ENCODE data around the gene CRTC3. TPM values are rescaled to one million over a fixed set of nuclear protein-coding genes. Genes with fewer than 3 reads are reported as not detected.

The CRTC3 gene
- total RNA-seq, 1 experiment from 2014 or later, result 45.0 TPM

DNA sequence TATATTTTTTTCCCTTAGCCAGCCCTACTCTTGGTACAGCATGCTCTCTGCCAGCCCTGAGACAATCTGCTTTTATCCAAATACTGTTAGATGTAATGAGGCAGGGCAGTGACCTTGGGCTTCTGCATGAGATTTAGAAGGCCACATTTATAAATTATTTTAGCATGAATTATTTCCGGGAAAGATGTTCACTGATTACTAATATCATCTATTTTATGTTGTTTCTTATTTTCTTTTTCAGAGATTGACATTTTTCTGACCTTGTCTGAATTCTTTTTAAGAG, 23.1 kb downstream of the CRTC3 start:
- DNase-seq (ENCODE audit: low read depth, low spot score) (no peak), ATAC-seq (no peak)
- H3K36me3 ChIP-seq (ENCODE audit: control insufficient read depth, insufficient read depth, low read length), result no peaks in the 10 kb centered on the region; the same call in 1 of the 2 replicates
- no peak overlapping the region for H3K4me3 ChIP-seq (ENCODE audit: low read depth in 2 of 2, low read length in 2 of 2)
- in situ Hi-C loops (cut with HindIII; ENCODE audit: low pct_unique_long_range_greater_than_20kb, low sequenced_read_pairs), result no loop called here
- ChIA-PET POLR2A (no interaction called here), CTCF (no interaction called here)
- TF ChIP-seq REST (IDR thresholded peaks at IDR 0.05; ENCODE audit: insufficient read depth in 1 of 2, low read depth in 2 of 2, low read length in 1 of 2) (no peak), TCF7L2 (IDR thresholded peaks at IDR 0.05; ENCODE audit: low read depth, low read length) (no peak), POLR2AphosphoS5 (IDR thresholded peaks at IDR 0.05; ENCODE audit: low read depth, low read length) (no peak), SIN3A (IDR thresholded peaks at IDR 0.05; ENCODE audit: borderline replicate concordance, insufficient read depth, low read depth, low read length) (no peak)
- TF ChIP-seq, protein P1, sequence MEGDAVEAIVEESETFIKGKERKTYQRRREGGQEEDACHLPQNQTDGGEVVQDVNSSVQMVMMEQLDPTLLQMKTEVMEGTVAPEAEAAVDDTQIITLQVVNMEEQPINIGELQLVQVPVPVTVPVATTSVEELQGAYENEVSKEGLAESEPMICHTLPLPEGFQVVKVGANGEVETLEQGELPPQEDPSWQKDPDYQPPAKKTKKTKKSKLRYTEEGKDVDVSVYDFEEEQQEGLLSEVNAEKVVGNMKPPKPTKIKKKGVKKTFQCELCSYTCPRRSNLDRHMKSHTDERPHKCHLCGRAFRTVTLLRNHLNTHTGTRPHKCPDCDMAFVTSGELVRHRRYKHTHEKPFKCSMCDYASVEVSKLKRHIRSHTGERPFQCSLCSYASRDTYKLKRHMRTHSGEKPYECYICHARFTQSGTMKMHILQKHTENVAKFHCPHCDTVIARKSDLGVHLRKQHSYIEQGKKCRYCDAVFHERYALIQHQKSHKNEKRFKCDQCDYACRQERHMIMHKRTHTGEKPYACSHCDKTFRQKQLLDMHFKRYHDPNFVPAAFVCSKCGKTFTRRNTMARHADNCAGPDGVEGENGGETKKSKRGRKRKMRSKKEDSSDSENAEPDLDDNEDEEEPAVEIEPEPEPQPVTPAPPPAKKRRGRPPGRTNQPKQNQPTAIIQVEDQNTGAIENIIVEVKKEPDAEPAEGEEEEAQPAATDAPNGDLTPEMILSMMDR (IDR thresholded peaks at IDR 0.05), result no peak
- H3K9me3 ChIP-seq (ENCODE audit: control insufficient read depth, insufficient read depth, low read depth, low read length), result no peaks in the 10 kb centered on the region
- H3K4me1 ChIP-seq (ENCODE audit: control insufficient read depth, insufficient read depth, low read length), result no peaks in the 10 kb centered on the region
- BruUV-seq (replicated peaks), result no TSS peak
- no peaks in the 10 kb centered on the region for H3K27me3 ChIP-seq (ENCODE audit: control insufficient read depth, insufficient read depth, low read length)
- no peak overlapping the region for H3K27ac ChIP-seq (ENCODE audit: low read length)
- intact Hi-C loops (cut with micrococcal nuclease; ENCODE audit: unreplicated experiment), result no loop called here

DNA sequence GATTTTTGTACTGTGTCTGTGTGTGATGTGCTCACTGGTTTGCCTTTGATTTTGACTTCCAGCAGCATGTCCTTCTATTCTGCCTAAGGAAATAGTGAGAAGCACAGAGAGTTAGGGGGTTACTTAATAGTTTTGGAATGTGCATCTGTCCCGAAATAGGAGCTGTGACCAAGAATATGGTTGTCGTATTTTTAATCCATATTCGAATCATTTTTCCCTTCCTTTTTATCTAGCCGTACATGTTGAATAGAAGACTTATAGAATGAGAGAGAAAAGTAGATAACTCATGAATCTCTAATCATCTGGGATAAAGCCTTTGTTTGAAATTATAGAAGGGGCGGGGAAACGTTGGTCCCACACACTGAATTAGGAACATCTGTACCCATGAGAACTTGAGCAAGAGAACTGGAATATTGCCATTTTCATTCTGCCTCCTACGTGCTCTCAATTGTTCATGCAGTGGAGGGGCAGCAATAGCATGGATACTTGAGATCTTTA, 23.6 kb downstream of the CRTC3 start:
- in situ Hi-C loops (cut with HindIII; ENCODE audit: low pct_unique_long_range_greater_than_20kb, low sequenced_read_pairs) (no loop called here), intact Hi-C loops (cut with micrococcal nuclease; ENCODE audit: unreplicated experiment) (no loop called here)
- ChIA-PET CTCF (no interaction called here), POLR2A (no interaction called here)
- H3K27ac ChIP-seq (ENCODE audit: low read length), result no peak overlapping the region
- DNase-seq (ENCODE audit: low read depth, low spot score) (no peak), ATAC-seq (no peak)
- H3K4me1 ChIP-seq (ENCODE audit: control insufficient read depth, insufficient read depth, low read length), result no peaks in the 10 kb centered on the region
- no TSS peak for BruUV-seq (replicated peaks)
- no peaks in the 10 kb centered on the region; the same call in 1 of the 2 replicates for H3K36me3 ChIP-seq (ENCODE audit: control insufficient read depth, insufficient read depth, low read length)
- TF ChIP-seq REST (IDR thresholded peaks at IDR 0.05; ENCODE audit: insufficient read depth in 1 of 2, low read depth in 2 of 2, low read length in 1 of 2), result no peak
- TF ChIP-seq, protein P1 (IDR thresholded peaks at IDR 0.05), result no peak
- no peak for TF ChIP-seq TCF7L2 (IDR thresholded peaks at IDR 0.05; ENCODE audit: low read depth, low read length)
- TF ChIP-seq POLR2AphosphoS5 (IDR thresholded peaks at IDR 0.05; ENCODE audit: low read depth, low read length), result no peak
- no peak for TF ChIP-seq SIN3A (IDR thresholded peaks at IDR 0.05; ENCODE audit: borderline replicate concordance, insufficient read depth, low read depth, low read length)
- no peaks in the 10 kb centered on the region for H3K27me3 ChIP-seq (ENCODE audit: control insufficient read depth, insufficient read depth, low read length)
- H3K9me3 ChIP-seq (ENCODE audit: control insufficient read depth, insufficient read depth, low read depth, low read length), result no peaks in the 10 kb centered on the region
- H3K4me3 ChIP-seq (ENCODE audit: low read depth in 2 of 2, low read length in 2 of 2), result no peak overlapping the region

All from Panc1 (cell line).